Islet of Langerhans (tissue), 1 donor: Measurements from ENCODE around the gene BIN1.
"Not testable (repeated sequence)": the region's sequence is repeated elsewhere in the genome, so short reads cannot be mapped to it uniquely, and the experiment has no call there.

Experiments
- FAIRE-seq: peaks from one replicate; lab custom pipeline; 2011; peaks lifted over from hg19 to GRCh38; lab: Jason Lieb, UNC

Gene BIN1

GRCh38 chr2:127134235-127134634 lies 27.3 kb upstream of the BIN1 start:
- FAIRE-seq: no peak

- no peak for FAIRE-seq
Observed at GRCh38 chr2:127133793-127134192, 26.8 kb upstream of the BIN1 start.

GRCh38 chr2:127130421-127130820 lies 23.5 kb upstream of the BIN1 start:
- FAIRE-seq: no peak

DNA sequence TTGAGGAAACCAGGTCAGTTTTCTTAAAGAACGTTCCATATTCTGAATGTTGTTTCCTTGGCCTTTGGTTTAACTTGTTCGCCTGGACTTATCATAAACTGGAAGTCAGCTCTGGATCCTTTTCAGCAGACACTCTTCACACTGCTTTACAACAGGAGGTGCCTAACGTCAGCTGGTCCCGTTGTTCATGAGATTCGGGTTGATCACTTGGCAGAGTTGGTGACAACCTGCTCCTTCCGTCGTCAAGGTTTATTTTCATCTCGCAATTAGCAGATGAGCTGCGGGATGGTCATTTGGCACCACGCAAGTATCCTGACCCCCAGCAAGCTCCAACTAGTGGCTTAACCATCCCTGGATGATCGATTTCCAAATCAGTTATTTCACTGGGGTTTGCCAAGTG lies 23.0 kb upstream of the BIN1 start:
- FAIRE-seq: no peak

GRCh38 chr2:127128445-127128904 lies 21.5 kb upstream of the BIN1 start:
- FAIRE-seq: peak; percentile 98

GRCh38 chr2:127125821-127126220 lies 18.9 kb upstream of the BIN1 start:
- no peak for FAIRE-seq

GRCh38 chr2:127124426-127124825 lies 17.5 kb upstream of the BIN1 start:
- FAIRE-seq: no peak

DNA sequence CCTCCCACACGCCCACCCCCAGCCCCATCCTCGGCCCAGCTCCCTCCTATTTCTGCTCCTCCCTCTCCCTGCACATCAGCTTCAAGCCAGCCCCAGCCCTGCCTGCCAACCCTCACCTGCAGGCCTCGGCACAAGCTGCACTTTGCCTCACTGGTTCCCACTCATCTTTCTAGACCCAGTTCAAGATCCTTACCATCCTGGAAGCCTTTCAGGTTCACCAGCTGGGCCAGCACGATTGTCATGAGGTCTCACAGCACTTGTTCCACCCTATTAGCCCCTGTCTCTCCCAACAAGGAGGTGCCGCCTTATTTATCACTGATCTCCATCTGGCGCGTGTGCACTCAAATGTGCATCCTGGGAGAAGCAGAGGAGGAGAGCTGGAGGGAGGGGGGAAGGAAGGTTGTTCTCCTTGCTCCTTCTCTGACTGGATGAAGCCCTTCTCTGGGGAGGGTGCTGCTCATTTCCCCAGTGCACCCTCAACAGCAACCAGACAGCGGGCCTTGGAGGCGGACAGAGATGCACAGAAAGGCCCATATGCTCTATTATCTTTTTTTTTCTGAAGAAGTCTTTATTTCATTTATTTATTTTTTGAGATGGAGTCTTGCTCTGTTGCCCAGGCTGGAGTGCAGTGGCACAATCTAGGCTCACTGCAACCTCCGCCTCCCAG lies 15.5 kb upstream of the BIN1 start:
- no peak for FAIRE-seq

DNA sequence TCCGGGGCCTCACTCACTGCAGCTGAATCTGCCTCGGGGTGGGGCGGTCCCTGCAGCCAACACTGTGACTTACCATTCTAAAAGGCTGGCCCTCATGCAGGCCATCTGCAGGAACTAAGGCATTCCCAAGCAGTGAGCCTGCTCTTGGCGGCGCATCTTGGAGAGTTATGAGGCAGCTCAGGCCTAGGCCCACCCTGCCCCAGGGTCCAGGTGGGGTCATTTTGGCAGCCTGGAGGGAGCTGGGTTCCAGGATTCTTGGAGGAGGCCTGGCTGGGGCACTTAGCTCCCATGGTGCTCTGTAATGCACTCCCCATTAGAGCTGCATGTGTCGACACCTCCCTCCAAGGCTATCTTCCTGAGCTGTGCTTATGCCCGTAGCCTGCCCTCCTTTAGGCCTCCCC lies 14.8 kb upstream of the BIN1 start:
- no peak for FAIRE-seq

GRCh38 chr2:127121353-127121752 lies 14.4 kb upstream of the BIN1 start:
- no peak for FAIRE-seq

DNA sequence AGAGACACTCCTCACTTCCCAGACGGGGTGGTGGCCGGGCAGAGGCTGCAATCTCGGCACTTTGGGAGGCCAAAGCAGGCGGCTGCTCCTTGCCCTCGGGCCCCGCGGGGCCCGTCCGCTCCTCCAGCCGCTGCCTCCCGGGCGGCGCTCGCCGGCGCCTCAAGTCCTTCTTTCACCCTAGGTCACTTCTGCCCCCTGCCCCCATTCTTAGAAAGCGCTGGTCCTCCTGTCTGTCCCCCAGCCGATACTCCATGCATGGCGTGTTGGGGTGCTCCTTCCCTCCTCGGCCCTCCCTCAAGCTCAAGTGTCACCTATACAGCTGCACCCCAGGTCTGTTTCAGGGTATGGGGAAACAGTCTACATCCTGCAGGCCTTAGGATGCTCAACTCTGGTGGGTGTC lies 13.5 kb upstream of the BIN1 start:
- FAIRE-seq: not testable (repeated sequence)

DNA sequence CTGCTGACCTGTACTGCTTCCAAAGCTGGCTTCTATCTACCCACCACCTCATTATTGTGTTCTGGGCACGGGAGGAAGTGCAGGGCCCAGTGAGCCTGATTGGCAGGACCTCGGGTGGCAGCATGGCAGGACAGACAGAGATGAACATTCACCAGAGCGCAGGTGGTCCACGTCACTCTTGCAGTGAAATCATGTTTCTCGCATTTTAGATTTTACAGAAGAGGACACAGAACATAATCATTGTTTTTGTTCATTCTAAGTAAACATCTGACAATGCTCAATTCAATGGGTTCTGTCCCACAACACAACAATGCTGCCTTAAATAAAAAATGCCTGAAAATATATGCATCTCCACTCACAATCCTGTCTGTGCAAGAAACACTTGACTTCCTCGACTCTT lies 11.5 kb upstream of the BIN1 start:
- no peak for FAIRE-seq

- no peak for FAIRE-seq
Observed at GRCh38 chr2:127118038-127118437, 11.1 kb upstream of the BIN1 start.

DNA sequence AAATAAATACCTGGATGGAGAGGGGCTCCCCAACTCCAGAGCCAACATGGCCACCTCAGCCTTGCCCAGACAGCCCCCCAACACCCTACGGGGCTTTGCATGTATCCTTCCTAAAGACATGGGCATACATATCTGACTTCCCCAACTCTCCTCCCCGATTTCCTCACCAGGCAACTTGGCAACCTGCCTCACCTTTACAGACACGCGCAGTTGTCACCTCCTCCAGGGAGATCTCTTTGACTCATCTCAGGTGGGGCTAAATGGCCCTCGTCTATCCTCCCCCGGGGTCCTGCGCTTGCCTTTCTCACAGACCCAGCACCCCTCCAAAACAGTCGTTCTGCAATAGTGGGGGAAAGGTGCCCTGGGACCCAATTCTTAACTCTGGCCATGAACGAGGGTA lies 10.6 kb upstream of the BIN1 start:
- no peak for FAIRE-seq

- FAIRE-seq: no peak
Observed at GRCh38 chr2:127115471-127116199, 8.7 kb upstream of the BIN1 start.

GRCh38 chr2:127110985-127111384 lies 4.0 kb upstream of the BIN1 start:
- FAIRE-seq: no peak

DNA sequence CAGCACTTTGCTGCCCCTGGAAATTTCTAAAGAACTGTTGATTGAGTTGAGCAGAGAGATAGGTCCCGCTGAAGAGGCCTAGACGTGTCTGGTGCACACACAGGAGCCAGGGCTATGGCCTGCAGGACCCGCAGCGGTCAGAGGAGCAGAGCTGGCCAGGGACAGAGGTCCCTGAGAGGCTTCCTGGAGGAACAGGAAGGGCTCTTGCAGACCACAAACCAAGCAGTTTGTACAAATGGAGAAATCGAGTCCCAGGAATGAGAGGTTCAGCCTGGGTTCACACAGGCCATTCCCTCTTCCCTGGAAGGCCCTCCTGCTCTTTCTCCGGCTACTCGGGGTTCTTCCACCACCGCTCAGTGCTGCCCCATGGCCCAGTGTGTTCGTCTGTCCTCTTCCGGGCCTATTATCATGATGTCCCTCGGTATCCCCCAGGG lies 1.2 kb upstream of the BIN1 start:
- no peak for FAIRE-seq

DNA sequence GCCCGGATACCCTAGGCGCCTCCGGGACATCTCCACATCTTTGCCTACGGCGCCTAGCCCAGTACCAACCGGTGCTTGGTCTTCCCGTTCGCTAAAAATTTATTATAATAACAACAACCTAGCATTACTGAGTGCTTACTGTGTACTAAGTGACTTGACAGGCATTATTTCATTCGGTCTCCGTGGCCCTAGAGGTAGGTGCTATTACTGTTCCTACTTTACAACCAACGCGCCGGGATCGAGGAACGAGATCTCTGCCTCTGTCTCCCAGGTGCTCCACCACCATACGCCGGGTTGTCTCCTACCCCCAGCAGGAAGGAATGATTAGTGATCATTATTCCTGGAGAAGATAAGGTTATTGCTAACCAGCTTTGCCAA lies 657 bp upstream of the BIN1 start:
- no peak for FAIRE-seq

DNA sequence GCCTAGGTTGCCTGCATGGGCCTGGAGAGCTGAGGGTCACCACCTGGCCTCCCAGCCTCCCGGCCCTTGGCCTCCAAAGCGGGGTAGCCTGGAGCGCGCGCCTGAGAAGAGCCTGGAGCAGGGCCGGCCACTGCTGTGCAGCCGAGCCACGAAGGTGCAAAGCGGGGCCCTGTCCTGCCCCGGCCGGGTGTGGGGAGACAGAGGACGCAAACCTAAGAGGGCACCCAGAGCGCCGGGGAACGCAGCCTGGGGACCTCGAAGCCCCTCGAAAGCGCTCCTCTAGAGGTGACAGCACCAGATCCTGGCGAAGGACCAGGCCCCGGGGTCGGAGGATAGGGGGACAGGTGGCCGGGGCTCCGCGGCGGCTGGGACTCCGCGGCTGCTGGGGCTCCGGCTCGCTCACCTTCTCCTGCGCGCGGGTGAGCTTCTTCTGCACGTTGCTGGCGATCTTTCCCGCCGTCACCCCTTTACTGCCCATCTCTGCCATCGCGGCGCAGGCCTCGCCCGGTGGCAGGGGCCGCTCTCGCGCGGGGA lies 430 bp downstream of the BIN1 start:
- FAIRE-seq: no peak

DNA sequence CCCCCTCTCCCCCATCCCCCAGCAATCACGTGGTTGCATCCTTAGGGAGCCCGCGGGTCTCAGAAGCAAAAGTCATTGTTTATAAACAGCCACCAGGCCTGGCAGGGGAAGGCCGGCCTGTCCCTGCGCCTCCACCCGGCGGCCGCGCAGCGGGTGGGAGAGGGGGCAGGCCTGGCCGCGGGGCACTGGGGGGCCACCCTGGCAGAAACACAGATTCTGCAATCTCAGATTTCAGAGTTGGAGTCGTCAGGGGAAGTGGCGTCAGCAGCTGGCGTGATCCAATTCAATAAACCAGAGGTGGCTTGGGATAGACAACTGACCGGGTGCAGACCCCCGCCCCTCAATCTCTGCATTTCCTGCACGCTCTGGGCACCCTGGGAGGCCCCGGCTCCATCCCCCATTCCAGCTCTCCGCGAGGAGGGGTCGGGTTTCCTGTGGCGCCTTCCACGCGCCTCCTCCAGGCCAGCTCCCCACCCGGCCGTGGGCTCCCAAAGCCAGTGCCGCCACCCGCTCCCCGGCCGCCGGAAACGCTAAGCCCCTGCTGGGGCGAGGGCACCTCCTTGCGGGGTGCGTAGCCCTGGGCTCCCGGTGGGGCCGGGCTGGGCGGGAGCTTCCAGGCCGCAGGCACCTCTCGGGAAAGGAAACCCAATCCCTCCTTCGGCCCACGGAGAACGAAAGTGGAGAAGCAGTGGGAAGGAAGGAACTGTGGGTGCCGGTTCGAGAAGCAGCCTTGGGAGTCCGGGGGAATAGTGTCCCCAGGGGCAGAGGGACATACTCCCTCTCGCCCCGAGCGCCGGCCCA lies 1.1 kb downstream of the BIN1 start:
- FAIRE-seq: no peak

GRCh38 chr2:127104881-127105655 lies 1.9 kb downstream of the BIN1 start:
- no peak for FAIRE-seq

DNA sequence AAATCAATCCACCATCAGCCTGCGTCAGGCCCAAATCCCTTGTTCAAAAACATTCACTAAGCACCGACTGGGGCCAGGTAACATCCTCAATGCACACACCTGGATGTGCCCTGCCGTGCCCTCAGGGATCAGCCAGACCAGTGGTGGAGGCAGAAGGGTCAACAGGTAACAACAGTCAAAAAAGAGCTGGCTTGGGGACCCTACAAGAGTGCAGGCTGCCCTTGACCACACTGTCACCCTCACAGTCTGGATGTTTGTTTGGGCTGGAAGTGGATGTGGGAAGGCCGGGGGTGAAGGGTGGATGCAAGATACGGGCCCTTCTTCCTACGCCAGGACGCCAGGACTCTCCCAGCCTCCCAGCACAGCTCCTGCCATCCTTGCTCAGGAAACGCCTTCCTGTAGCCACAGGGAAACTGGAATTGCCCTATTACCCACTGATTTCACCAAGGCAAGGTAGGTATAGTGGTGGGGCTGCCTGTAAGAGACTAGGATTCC lies 2.7 kb downstream of the BIN1 start:
- no peak for FAIRE-seq
